Astrocyte of the cerebellum (primary cell): ENCODE data around the gene ALDOB.

ENCODE experiments used
- DNase-seq: peaks from one replicate; pipeline ENCODE4 v3.0.0-alpha.2; 2011; ENCODE audit warnings: low read depth
- H3K4me3 ChIP-seq: 2 replicates; pipeline ENCODE4 v1.5.1; 2011; ENCODE audit warnings: mild to moderate bottlenecking, low read depth, low read length, moderate library complexity
- CTCF ChIP-seq: IDR thresholded peaks from 2 replicates; pipeline ENCODE4 v1.5.1; 2012; ENCODE audit warnings: low read length, low read depth, moderate library complexity, mild to moderate bottlenecking; ENCODE audit errors: missing control alignments
- in situ Hi-C: cut with HindIII; loops from 2 replicates; pipeline ENCODE4 v1.10.0; 2017; ENCODE audit warnings: low sequenced_read_pairs

ALDOB gene

GRCh38 chr9:101433229-101433628 is 2.3 kb downstream of the ALDOB start:
- H3K4me3 ChIP-seq: no peak overlapping the region
- no peak for DNase-seq
- in situ Hi-C loops: no loop called here
- TF ChIP-seq CTCF: no peak

GRCh38 chr9:101432740-101433139 is 2.8 kb downstream of the ALDOB start:
- TF ChIP-seq CTCF: no peak
- in situ Hi-C loops: no loop called here
- DNase-seq: no peak
- H3K4me3 ChIP-seq: no peak overlapping the region

- no peak for DNase-seq
- in situ Hi-C loops: no loop called here
- TF ChIP-seq CTCF: no peak
- H3K4me3 ChIP-seq: no peak overlapping the region
Observed at GRCh38 chr9:101432171-101432570, 3.4 kb downstream of the ALDOB start.

GRCh38 chr9:101429736-101430135 is 5.8 kb downstream of the ALDOB start:
- no peak for DNase-seq
- TF ChIP-seq CTCF: no peak
- in situ Hi-C loops: no loop called here
- no peak overlapping the region for H3K4me3 ChIP-seq

GRCh38 chr9:101428909-101429308 is 6.7 kb downstream of the ALDOB start:
- in situ Hi-C loops: no loop called here
- no peak overlapping the region for H3K4me3 ChIP-seq
- DNase-seq: no peak
- no peak for TF ChIP-seq CTCF

GRCh38 chr9:101427957-101428655 is 7.5 kb downstream of the ALDOB start:
- no peak overlapping the region for H3K4me3 ChIP-seq
- DNase-seq: no peak
- in situ Hi-C loops: no loop called here
- no peak for TF ChIP-seq CTCF

GRCh38 chr9:101427358-101427757 is 8.2 kb downstream of the ALDOB start:
- DNase-seq: no peak
- in situ Hi-C loops: no loop called here
- no peak overlapping the region for H3K4me3 ChIP-seq
- TF ChIP-seq CTCF: no peak
